Glutamatergic neuron (in vitro differentiated cells): ENCODE data around the gene C1GALT1C1. TPM values are rescaled to one million over a fixed set of nuclear protein-coding genes. Genes with fewer than 3 reads are reported as not detected.

Source experiments
- DNase-seq: peaks from one replicate; pipeline ENCODE4 v3.0.0; 2022
- H3K27ac Mint-ChIP-seq: one replicate; pipeline ENCODE4 v1.8.0; 2020; ENCODE audit warnings: mild to moderate bottlenecking, mixed read lengths, inconsistent platforms; ENCODE audit not compliant: unreplicated experiment
- H3K27me3 Mint-ChIP-seq: one replicate; pipeline ENCODE4 v1.8.0; 2020; ENCODE audit warnings: mild to moderate bottlenecking, moderate library complexity, mixed read lengths, inconsistent platforms; ENCODE audit not compliant: unreplicated experiment
- H3K36me3 Mint-ChIP-seq: one replicate; pipeline ENCODE4 v1.8.0; 2020; ENCODE audit warnings: mild to moderate bottlenecking, mixed read lengths, inconsistent platforms; ENCODE audit not compliant: unreplicated experiment
- H3K4me1 Mint-ChIP-seq: one replicate; pipeline ENCODE4 v1.8.0; 2020; ENCODE audit warnings: mild to moderate bottlenecking, low read depth, mixed read lengths, inconsistent platforms; ENCODE audit not compliant: unreplicated experiment
- H3K4me3 Mint-ChIP-seq: one replicate; pipeline ENCODE4 v1.8.0; 2020; ENCODE audit warnings: mild to moderate bottlenecking, mixed read lengths, inconsistent platforms; ENCODE audit not compliant: unreplicated experiment
- H3K9me3 Mint-ChIP-seq: one replicate; pipeline ENCODE4 v1.8.0; 2020; ENCODE audit warnings: mild to moderate bottlenecking, moderate library complexity, mixed read lengths, inconsistent platforms; ENCODE audit not compliant: unreplicated experiment
- total RNA-seq: library from RNA; stranded (reverse); fragmentation: NEBNext Ultra II Directional; extraction: Animal tissue kit (Norgen Biotek cat#: 25700); gene quantifications from one replicate; pipeline ENCODE4 v1.2.1, GENCODE V29; 2021; ENCODE audit not compliant: unreplicated experiment
- TF ChIP-seq, protein P1 (sequence below): fragments of 200-600 bp; sonication (generic); IDR thresholded peaks from one replicate; pipeline ENCODE4 v1.5.0; 2021; ENCODE audit not compliant: partially characterized antibody, unreplicated experiment

The C1GALT1C1 gene
- total RNA-seq, 1 donor from 2014 or later: 10.2 TPM

DNA sequence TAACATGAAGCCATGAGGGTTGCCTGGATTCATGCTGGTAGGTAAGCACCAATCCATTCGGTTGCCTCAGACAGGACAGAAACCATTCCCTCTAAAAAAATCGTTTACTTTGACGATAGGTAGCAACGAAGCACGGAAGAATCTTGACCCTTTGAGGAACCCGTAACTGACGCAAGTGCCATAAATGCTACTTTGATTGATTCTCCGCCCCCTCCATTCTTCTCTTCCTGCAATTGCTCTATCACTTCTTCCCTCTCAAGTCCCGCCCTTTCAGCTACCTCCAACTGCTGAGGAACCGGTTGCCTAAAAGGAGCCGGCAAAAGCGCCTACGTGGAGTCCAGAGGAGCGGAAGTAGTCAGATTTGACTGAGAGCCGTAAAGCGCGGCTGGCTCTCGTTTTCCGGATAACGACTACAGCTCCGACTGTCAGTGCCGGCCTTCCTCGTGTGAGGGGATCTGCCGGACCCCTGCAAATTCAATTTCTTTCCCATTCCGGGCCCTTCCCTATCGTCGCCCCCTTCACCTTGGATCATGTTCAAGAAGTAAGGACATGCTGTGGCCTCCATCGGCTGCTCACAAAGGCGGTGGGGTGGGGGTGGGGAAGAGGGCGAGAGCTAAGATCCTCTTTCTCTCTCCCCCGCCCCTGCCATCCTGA is 26.0 kb downstream of the C1GALT1C1 start, which contains the start of gene MCTS1:
TSS of gene MCTS1 (plus strand) at position 395 of the 654 bp plus-strand sequence. CDS start at position 531, 136 bp downstream.
- H3K9me3 Mint-ChIP-seq: no peaks in the 10 kb centered on the region
- H3K27me3 Mint-ChIP-seq: peaks cover 5% of the 10 kb centered on the region
- H3K4me1 Mint-ChIP-seq: no peaks in the 10 kb centered on the region
- H3K27ac Mint-ChIP-seq: peak within 1 kb of the TSS; percentile 98
- TF ChIP-seq, protein P1, sequence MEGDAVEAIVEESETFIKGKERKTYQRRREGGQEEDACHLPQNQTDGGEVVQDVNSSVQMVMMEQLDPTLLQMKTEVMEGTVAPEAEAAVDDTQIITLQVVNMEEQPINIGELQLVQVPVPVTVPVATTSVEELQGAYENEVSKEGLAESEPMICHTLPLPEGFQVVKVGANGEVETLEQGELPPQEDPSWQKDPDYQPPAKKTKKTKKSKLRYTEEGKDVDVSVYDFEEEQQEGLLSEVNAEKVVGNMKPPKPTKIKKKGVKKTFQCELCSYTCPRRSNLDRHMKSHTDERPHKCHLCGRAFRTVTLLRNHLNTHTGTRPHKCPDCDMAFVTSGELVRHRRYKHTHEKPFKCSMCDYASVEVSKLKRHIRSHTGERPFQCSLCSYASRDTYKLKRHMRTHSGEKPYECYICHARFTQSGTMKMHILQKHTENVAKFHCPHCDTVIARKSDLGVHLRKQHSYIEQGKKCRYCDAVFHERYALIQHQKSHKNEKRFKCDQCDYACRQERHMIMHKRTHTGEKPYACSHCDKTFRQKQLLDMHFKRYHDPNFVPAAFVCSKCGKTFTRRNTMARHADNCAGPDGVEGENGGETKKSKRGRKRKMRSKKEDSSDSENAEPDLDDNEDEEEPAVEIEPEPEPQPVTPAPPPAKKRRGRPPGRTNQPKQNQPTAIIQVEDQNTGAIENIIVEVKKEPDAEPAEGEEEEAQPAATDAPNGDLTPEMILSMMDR: no peak
- DNase-seq: peak; percentile 71
- no peaks in the 10 kb centered on the region for H3K36me3 Mint-ChIP-seq
- H3K4me3 Mint-ChIP-seq: peak within 1 kb of the TSS; percentile 95

DNA sequence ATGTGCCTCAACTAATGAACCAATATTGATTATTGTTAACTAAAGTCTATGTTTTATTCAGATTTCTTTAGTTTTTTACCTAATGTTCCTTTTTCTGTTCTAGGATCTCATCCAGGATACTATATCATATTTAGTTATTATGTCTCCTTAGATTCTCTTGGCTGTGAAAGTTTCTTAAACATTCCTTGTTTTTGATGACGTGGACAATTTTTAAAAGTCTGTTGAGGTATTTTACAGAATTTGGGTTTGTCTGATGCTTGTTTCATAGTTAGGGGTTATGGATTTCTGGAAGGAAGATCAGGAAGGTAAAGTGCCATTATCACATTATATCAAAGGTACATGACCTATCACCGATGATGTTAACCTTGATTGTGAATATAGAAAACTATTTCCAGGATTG is 44.2 kb downstream of the C1GALT1C1 start:
- Mint-ChIP-seq H3K27ac (no peak overlapping the region), H3K9me3 (peaks cover 1% of the 10 kb centered on the region), H3K36me3 (no peaks in the 10 kb centered on the region), H3K27me3 (no peaks in the 10 kb centered on the region), H3K4me3 (no peak overlapping the region), H3K4me1 (no peaks in the 10 kb centered on the region)
- TF ChIP-seq, protein P1: no peak
- DNase-seq: no peak

Other genes with a start within 250 kb of the C1GALT1C1 start
- 48.9 TPM for gene LAMP2, start 160.8 kb downstream of the C1GALT1C1 start, total RNA-seq
- 33.0 TPM for gene CUL4B, start 69.1 kb downstream of the C1GALT1C1 start, total RNA-seq
- gene MCTS1, start 26.0 kb downstream of the C1GALT1C1 start, total RNA-seq: 54.9 TPM
- gene CT47B1, start 245.8 kb upstream of the C1GALT1C1 start, total RNA-seq: not detected